Breast epithelium (tissue), 4 donors: Measurements from ENCODE around the gene GANC. TPM values are rescaled to one million over a fixed set of nuclear protein-coding genes. Genes with fewer than 3 reads are reported as not detected.

Experiments
- DNase-seq, 2 donors: peaks; one replicate each; pipeline ENCODE4 v3.0.0-alpha.2; 2019; ENCODE audit warnings: low spot score in 2 of 2
- H3K27ac ChIP-seq, 2 donors: fragments of 200-600 bp; sonication (generic) in 1 of 2; one replicate each; pipeline ENCODE4 v1.5.1; 2016 to 2019; ENCODE audit warnings: mild to moderate bottlenecking in 1 of 2
- H3K27me3 ChIP-seq, 2 donors: fragments of 200-600 bp; sonication (generic) in 1 of 2; one replicate each; pipeline versions ENCODE4 v1.5.1 to v1.6.0; 2017 to 2019; ENCODE audit warnings: control low read depth in 1 of 2, mild to moderate bottlenecking in 1 of 2
- H3K36me3 ChIP-seq: fragments of 200-600 bp; one replicate; pipeline ENCODE4 v1.5.1; 2019
- H3K4me1 ChIP-seq, 2 donors: fragments of 200-600 bp; sonication (generic); one replicate each; pipeline ENCODE4 v1.5.1; 2016 to 2019; ENCODE audit warnings: control low read depth in 1 of 2
- H3K4me3 ChIP-seq, 3 donors: fragments of 200-600 bp; sonication (generic); 1 replicate in 2 of 3; 2 replicates in 1 of 3; pipeline ENCODE4 v1.5.1; 2016 to 2019; ENCODE audit warnings: mild to moderate bottlenecking in 3 of 3, moderate library complexity in 2 of 3
- H3K9me3 ChIP-seq, 2 donors: fragments of 200-600 bp; sonication (generic) in 1 of 2; one replicate each; pipeline ENCODE4 v1.5.1; 2016 to 2019; ENCODE audit warnings: control low read depth in 1 of 2
- CTCF ChIP-seq, 3 donors: fragments of 450-650 bp; IDR thresholded peaks; one replicate each; pipeline ENCODE4 v1.5.1; 2016 to 2017; ENCODE audit warnings: antibody characterized with exemption in 3 of 3, mild to moderate bottlenecking in 3 of 3, moderate library complexity in 3 of 3
- POLR2A ChIP-seq: fragments of 450-650 bp; IDR thresholded peaks from one replicate; pipeline ENCODE4 v1.6.1; 2016; ENCODE audit warnings: antibody characterized with exemption, mild to moderate bottlenecking, moderate library complexity
- POLR2AphosphoS5 ChIP-seq, 3 donors: sonication (generic); formaldehyde crosslinking; IDR thresholded peaks; one replicate each; pipeline ENCODE4 v1.6.1; 2017; ENCODE audit warnings: antibody characterized with exemption in 3 of 3
- intact Hi-C: fragments of 100-400 bp; cut with DNase I; formaldehyde crosslinking; loops from one replicate; pipeline ENCODE4 v1.15.1; 2023; ENCODE audit warnings: low total_unique reads
- total RNA-seq, 3 donors: library from RNA; depleted of rRNA; stranded (reverse); fragments of >200 nt; gene quantifications; one replicate each; pipeline ENCODE4 v1.1.0, GENCODE V29; 2016

The GANC gene
- total RNA-seq, 3 donors from 2014 or later: 30.2 to 35.5 (median 34.5) TPM

- H3K4me1 ChIP-seq: no peaks in the 10 kb centered on the region
- no peaks in the 10 kb centered on the region for H3K36me3 ChIP-seq
- intact Hi-C loops: no loop called here
- no peak for DNase-seq
- TF ChIP-seq POLR2AphosphoS5 (IDR thresholded peaks at IDR 0.05): no peak
- no peak for TF ChIP-seq POLR2A
- TF ChIP-seq CTCF (IDR thresholded peaks at IDR 0.05): no peak
- H3K27me3 ChIP-seq: no peaks in the 10 kb centered on the region
- no peak overlapping the region for H3K4me3 ChIP-seq
- peak overlapping the region; percentile 33 to 74 for H3K27ac ChIP-seq
- H3K9me3 ChIP-seq: no peaks in the 10 kb centered on the region
These were observed 71.8 kb downstream of the GANC start for GRCh38 chr15:42344763-42345162.

- Histone ChIP-seq H3K27ac (no peak overlapping the region), H3K4me1 (no peaks in the 10 kb centered on the region), H3K9me3 (no peaks in the 10 kb centered on the region), H3K36me3 (no peaks in the 10 kb centered on the region), H3K4me3 (no peak overlapping the region), H3K27me3 (no peaks in the 10 kb centered on the region)
- intact Hi-C loops: no loop called here
- TF ChIP-seq CTCF (IDR thresholded peaks at IDR 0.05): no peak
- DNase-seq: no peak
These were observed 72.5 kb downstream of the GANC start for GRCh38 chr15:42345504-42345903.

- Histone ChIP-seq H3K4me1 (no peaks in the 10 kb centered on the region), H3K4me3 (no peak overlapping the region), H3K9me3 (no peaks in the 10 kb centered on the region), H3K27me3 (no peaks in the 10 kb centered on the region), H3K36me3 (no peaks in the 10 kb centered on the region), H3K27ac (no peak overlapping the region)
- no peak for DNase-seq
- intact Hi-C loops: no loop called here
- TF ChIP-seq CTCF (IDR thresholded peaks at IDR 0.05) (no peak), POLR2A (no peak), POLR2AphosphoS5 (IDR thresholded peaks at IDR 0.05) (no peak)
These were observed 75.1 kb downstream of the GANC start for GRCh38 chr15:42348083-42348482.

GRCh38 chr15:42349186-42349585 is 76.2 kb downstream of the GANC start:
- TF ChIP-seq POLR2A (no peak), POLR2AphosphoS5 (IDR thresholded peaks at IDR 0.05) (no peak), CTCF (IDR thresholded peaks at IDR 0.05) (no peak)
- intact Hi-C loops: no loop called here

GRCh38 chr15:42352401-42352800 is 79.4 kb downstream of the GANC start:
- Histone ChIP-seq H3K36me3 (no peaks in the 10 kb centered on the region), H3K9me3 (no peaks in the 10 kb centered on the region), H3K4me3 (no peak overlapping the region), H3K4me1 (no peaks in the 10 kb centered on the region), H3K27ac (no peak overlapping the region), H3K27me3 (no peaks in the 10 kb centered on the region)
- intact Hi-C loops: no loop called here
- no peak for TF ChIP-seq POLR2AphosphoS5 (IDR thresholded peaks at IDR 0.05)
- TF ChIP-seq CTCF (IDR thresholded peaks at IDR 0.05): no peak
- no peak for DNase-seq

More at GRCh38 chr15:42349186-42349585, 76.2 kb downstream of the GANC start:
- DNase-seq: no peak
- Histone ChIP-seq H3K4me3 (no peak overlapping the region), H3K9me3 (no peaks in the 10 kb centered on the region), H3K27me3 (no peaks in the 10 kb centered on the region), H3K4me1 (no peaks in the 10 kb centered on the region), H3K36me3 (no peaks in the 10 kb centered on the region), H3K27ac (no peak overlapping the region)
